Lung (tissue), 16 donors: ENCODE results near the gene ZFP90. TPM values are rescaled to one million over a fixed set of nuclear protein-coding genes. Genes with fewer than 3 reads are reported as not detected.

Experiments
- ATAC-seq: fragments of 200-7000 bp; cut with Tn5 transposase; one replicate; pipeline ENCODE4 v1.9.1; 2020; ENCODE audit warnings: moderate number of reproducible peaks; ENCODE audit not compliant: insufficient read depth, low FRiP score
- DNase-seq, 3 donors: peaks; one replicate each; pipeline ENCODE4 v3.0.0-alpha.2; 2013 to 2017
- H3K27ac ChIP-seq, 2 donors: one replicate each; pipeline ENCODE4 v1.5.1; 2013; ENCODE audit warnings: mild to moderate bottlenecking in 2 of 2, moderate library complexity in 2 of 2, control low read depth in 1 of 2, inconsistent platforms in 1 of 2, low read depth in 1 of 2, low read length in 1 of 2
- H3K27me3 ChIP-seq, 3 donors: one replicate each; pipeline ENCODE4 v1.5.1; 2013; ENCODE audit warnings: low read length in 2 of 3; ENCODE audit not compliant: control insufficient read depth in 3 of 3, insufficient read depth in 3 of 3
- H3K36me3 ChIP-seq, 4 donors: one replicate each; pipeline ENCODE4 v1.5.1; 2013; ENCODE audit warnings: low read length in 4 of 4, mild to moderate bottlenecking in 1 of 4, moderate library complexity in 1 of 4; ENCODE audit not compliant: control insufficient read depth in 4 of 4, insufficient read depth in 4 of 4
- H3K4me1 ChIP-seq, 5 donors: one replicate each; pipeline ENCODE4 v1.5.1; 2013; ENCODE audit warnings: low read length in 5 of 5, mild to moderate bottlenecking in 2 of 5, moderate library complexity in 1 of 5; ENCODE audit not compliant: control insufficient read depth in 5 of 5, insufficient read depth in 5 of 5
- H3K4me3 ChIP-seq: one replicate; pipeline ENCODE4 v1.5.1; 2013; ENCODE audit warnings: mild to moderate bottlenecking, control low read depth, moderate library complexity
- H3K9ac ChIP-seq, 2 donors: one replicate each; pipeline ENCODE4 v1.5.1; 2013; ENCODE audit warnings: low read length in 2 of 2, control low read depth in 1 of 2; ENCODE audit not compliant: insufficient read depth in 1 of 2
- H3K9me3 ChIP-seq, 4 donors: one replicate each; pipeline ENCODE4 v1.5.1; 2013; ENCODE audit warnings: low read length in 3 of 4, mild to moderate bottlenecking in 1 of 4, moderate library complexity in 1 of 4; ENCODE audit not compliant: control insufficient read depth in 4 of 4, insufficient read depth in 3 of 4
- CTCF ChIP-seq: IDR thresholded peaks from 2 replicates; pipeline ENCODE4 v1.5.1; 2012; ENCODE audit warnings: mild to moderate bottlenecking; ENCODE audit errors: control extremely low read depth, extremely low read depth
- WGBS, 2 donors: extraction: QIAGEN DNeasy Blood & Tissue Kit; methylation state at CpG; one replicate each; pipeline ENCODE4 v1.1.7; 2013; 5-methylcytosine and 5-hydroxymethylcytosine counted together
- long read RNA-seq, 5 donors: transcript quantifications; one replicate each; lab custom pipeline, GENCODE V29; 2026
- polyA plus RNA-seq, 2 donors: library from polyadenylated mRNA; stranded (reverse); fragments of 200-250 nt; gene quantifications; one replicate each; pipeline ENCODE4 v1.2.1, GENCODE V29; 2013
- total RNA-seq, 2 donors: library from RNA; depleted of rRNA in 1 of 2; stranded (reverse); fragments of >200 nt in 1 of 2; gene quantifications; one replicate each; pipeline ENCODE4 v1.2.1, GENCODE V29; 2014 to 2021
- donor health status: control.
- donor health status: control.
- donor health status: Bipolar disorder and iron deficiency.
- donor health status: healthy.
- donor health status: DM: yes; HTN: yes; CAD: no.

Gene ZFP90
- total RNA-seq (10 to 100 TPM; 18.2 to 39.6 TPM), polyA plus RNA-seq (1 to 10 TPM; 5.9 to 6.9 TPM)
- long read RNA-seq, donor 1, full-length matches to known transcripts, result 33 of 33 reads
- long read RNA-seq, donor 1, partial matches to known transcripts, result 0 of 33 reads
- long read RNA-seq, donor 1, other reads (novel, unspliced or antisense), result 0 of 33 reads
- long read RNA-seq, donor 2, transcript ZFP90-212 (1 exons, 3,901 nt), result major isoform, 11 of 11 reads
- long read RNA-seq, donor 2, partial matches to known transcripts, result 0 of 11 reads
- long read RNA-seq, donor 2, other reads (novel, unspliced or antisense), result 0 of 11 reads
- long read RNA-seq, donor 3, full-length matches to known transcripts, result 32 of 32 reads
- long read RNA-seq, donor 3, partial matches to known transcripts, result 0 of 32 reads
- long read RNA-seq, donor 3, other reads (novel, unspliced or antisense), result 0 of 32 reads
- long read RNA-seq, donor 4, full-length matches to known transcripts, result 26 of 26 reads
- long read RNA-seq, donor 4, partial matches to known transcripts, result 0 of 26 reads
- long read RNA-seq, donor 4, other reads (novel, unspliced or antisense), result 0 of 26 reads
- long read RNA-seq, donor 5, full-length matches to known transcripts, result 35 of 35 reads
- long read RNA-seq, donor 5, partial matches to known transcripts, result 0 of 35 reads
- long read RNA-seq, donor 5, other reads (novel, unspliced or antisense), result 0 of 35 reads

- TF ChIP-seq CTCF, result no peak
- peaks cover 0 to 4% (median 0%) of the 10 kb centered on the region in 4 donors for H3K9me3 ChIP-seq
- H3K4me3 ChIP-seq, result peak within 1 kb of the TSS; percentile 85
- H3K9ac ChIP-seq, result peak within 1 kb of the TSS in 1 of 2 donors; percentile 77
- peaks cover 0 to 8% (median 0%) of the 10 kb centered on the region in 5 donors for H3K4me1 ChIP-seq
- WGBS, 2 donors, result 0 to 1% methylated on average over 64 to 71 of the region's 71 CpGs
- H3K27ac ChIP-seq, result peak within 1 kb of the TSS; percentile 67 to 89
- H3K36me3 ChIP-seq, result peaks cover 0 to 18% (median 9%) of the 10 kb centered on the region in 4 donors
- ATAC-seq, result peak; percentile 96
- DNase-seq, result peak; percentile 92 to 95 (median 94)
- H3K27me3 ChIP-seq, result no peaks in the 10 kb centered on the region
These were observed at the start of gene ZFP90 for GRCh38 chr16:68538880-68539701. Gene ZFP90, plus strand, starts transcription at chr16:68539291. Its CDS starts 502 bp downstream, at chr16:68539793.

GRCh38 chr16:68490358-68490757 is 48.7 kb upstream of the ZFP90 start:
- TF ChIP-seq CTCF, result no peak
- H3K4me3 ChIP-seq, result no peak overlapping the region
- H3K27ac ChIP-seq, result no peak overlapping the region
- no peaks in the 10 kb centered on the region for H3K36me3 ChIP-seq
- peaks cover 0 to 6% (median 0%) of the 10 kb centered on the region in 5 donors for H3K4me1 ChIP-seq
- H3K27me3 ChIP-seq, result no peaks in the 10 kb centered on the region
- H3K9me3 ChIP-seq, result no peaks in the 10 kb centered on the region
- ATAC-seq (no peak), DNase-seq (no peak)
- no peak overlapping the region for H3K9ac ChIP-seq
- 87 to 96% methylated on average over 1 of the region's 1 CpG for WGBS, 2 donors

DNA sequence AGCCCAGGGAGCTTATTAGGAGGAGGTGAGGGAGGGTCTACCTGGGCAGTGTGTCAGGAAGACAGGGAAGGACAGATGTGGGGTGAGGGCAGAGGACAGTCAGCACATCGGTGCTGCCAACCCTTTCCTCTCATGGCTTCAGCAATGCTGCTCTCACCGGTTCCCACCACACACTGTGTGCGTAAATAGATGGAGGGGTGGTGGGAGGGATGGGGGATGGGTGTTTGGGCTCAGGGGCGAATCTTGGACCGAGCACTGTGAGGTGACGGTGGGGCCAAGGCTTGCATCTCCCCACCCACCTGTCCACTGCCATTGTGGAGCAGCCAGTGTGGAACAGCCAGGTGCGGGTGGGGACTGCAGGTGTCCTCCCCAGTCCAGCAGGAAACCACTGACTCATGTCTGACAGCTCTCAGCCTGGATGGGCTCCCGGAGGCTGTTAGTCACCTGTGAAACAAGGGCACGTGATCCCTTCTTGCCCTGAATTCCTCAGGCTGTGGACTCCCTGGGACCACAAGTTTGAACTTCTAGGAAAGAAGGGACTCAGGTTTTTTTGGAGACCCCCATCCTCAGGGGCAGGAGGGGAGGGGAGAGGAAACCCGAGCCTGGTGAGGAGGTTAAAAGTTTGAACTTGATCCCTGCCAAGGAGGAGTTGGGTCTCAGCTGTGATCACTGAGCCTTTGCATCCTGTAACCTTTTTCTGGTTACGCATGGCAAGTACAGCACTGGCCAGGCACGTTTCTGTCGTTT is 48.1 kb upstream of the ZFP90 start:
- Histone ChIP-seq H3K9me3 (no peaks in the 10 kb centered on the region), H3K4me3 (no peak overlapping the region), H3K9ac (no peak overlapping the region), H3K27ac (no peak overlapping the region), H3K27me3 (no peaks in the 10 kb centered on the region), H3K4me1 (peaks cover 0 to 6% (median 0%) of the 10 kb centered on the region in 5 donors), H3K36me3 (no peaks in the 10 kb centered on the region)
- WGBS, 2 donors, result 68 to 77% methylated on average over 13 of the region's 13 CpGs
- peak; percentile 53 for ATAC-seq
- no peak for TF ChIP-seq CTCF
- DNase-seq, result no peak
